GM11168 (cell line): ENCODE results near the gene GNPAT.

Experiments used
- in situ Hi-C: fragments of 300-500 bp; cut with MboI; formaldehyde crosslinking; loops from one replicate; pipeline ENCODE4 v1.12.0; 2022; ENCODE audit warnings: low sequenced_read_pairs; ENCODE audit not compliant: unreplicated experiment

The GNPAT gene

GRCh38 chr1:231301990-231302389 is 61.0 kb downstream of the GNPAT start:
- in situ Hi-C loops = no loop called here

- in situ Hi-C loops = no loop called here
Measured at GRCh38 chr1:231310391-231310934, 69.5 kb downstream of the GNPAT start.

- in situ Hi-C loops = no loop called here
Measured at GRCh38 chr1:231311720-231312431, 70.9 kb downstream of the GNPAT start.

- in situ Hi-C loops = no loop called here
Measured at GRCh38 chr1:231312432-231312788, 71.4 kb downstream of the GNPAT start.

GRCh38 chr1:231313661-231314060 is 72.6 kb downstream of the GNPAT start:
- in situ Hi-C loops = no loop called here

- in situ Hi-C loops = no loop called here
Measured at GRCh38 chr1:231315887-231316286, 74.9 kb downstream of the GNPAT start.

GRCh38 chr1:231317306-231318014 is 76.4 kb downstream of the GNPAT start:
- in situ Hi-C loops = no loop called here

- in situ Hi-C loops = no loop called here
Measured at GRCh38 chr1:231318015-231318355, 77.0 kb downstream of the GNPAT start.

GRCh38 chr1:231318568-231318967 is 77.6 kb downstream of the GNPAT start:
- in situ Hi-C loops = no loop called here

GRCh38 chr1:231319080-231319479 is 78.1 kb downstream of the GNPAT start:
- in situ Hi-C loops = no loop called here

- in situ Hi-C loops = no loop called here
Measured at GRCh38 chr1:231322880-231323530, 82.0 kb downstream of the GNPAT start.

GRCh38 chr1:231324660-231325059 is 83.6 kb downstream of the GNPAT start:
- in situ Hi-C loops = no loop called here

GRCh38 chr1:231326248-231326647 is 85.2 kb downstream of the GNPAT start:
- in situ Hi-C loops = no loop called here
